NCI-H1436 (cell line): Measurements from ENCODE around the gene P2RY12.

Source experiments
- DNase-seq: peaks from one replicate; lab custom pipeline; 2025; lab: John Stamatoyannopoulos, UW

The P2RY12 gene

DNA sequence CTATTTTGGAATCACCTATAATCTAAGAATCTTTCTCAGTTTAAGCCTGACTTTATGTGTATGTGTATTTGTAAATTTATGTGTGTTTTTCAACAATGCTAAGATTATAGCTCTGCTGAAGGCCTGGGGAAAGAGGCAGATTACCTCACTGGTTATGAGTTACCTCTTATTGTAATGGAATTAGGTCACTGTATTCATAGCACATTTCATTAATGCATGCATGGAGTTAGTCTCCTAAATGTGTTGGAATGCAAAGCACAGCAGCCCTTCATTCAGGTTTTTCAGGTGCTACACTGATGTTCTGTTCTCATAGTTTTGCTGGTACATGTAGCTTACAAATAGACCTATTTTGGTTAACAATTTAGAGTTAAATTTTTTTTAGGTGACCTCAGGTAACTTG lies 77.4 kb downstream of the P2RY12 start:
- DNase-seq: no peak

DNA sequence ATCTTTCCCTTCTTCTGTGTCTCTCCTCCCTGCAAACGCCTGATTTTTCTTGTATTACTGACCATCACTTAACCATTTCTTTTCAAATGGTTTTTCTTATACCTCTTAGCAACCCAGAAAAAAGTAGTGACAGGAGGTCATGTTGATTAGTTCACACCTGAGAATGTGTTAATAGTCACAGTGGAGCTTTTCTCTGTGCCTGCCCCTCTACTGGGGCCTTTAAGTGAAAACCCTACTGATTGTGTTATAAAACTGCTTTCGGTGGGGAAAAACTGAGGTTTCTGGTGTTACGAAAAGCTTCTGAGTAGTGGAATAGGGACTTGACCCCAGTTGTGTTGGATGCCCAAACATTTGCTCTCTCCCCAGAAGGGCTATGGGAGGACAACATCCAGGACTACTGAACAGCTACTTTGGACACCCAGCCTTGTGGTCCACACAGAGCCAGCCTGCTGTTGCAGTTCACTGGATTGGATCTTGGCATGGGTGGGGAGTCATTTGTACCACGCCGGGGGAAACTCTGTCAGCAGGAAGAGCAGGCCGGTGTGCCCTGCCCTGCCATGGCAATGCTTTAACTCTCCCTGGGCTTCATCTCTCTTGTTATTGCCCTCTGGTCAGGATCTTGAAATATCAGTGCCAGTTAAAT lies 78.3 kb downstream of the P2RY12 start:
- DNase-seq: no peak

DNA sequence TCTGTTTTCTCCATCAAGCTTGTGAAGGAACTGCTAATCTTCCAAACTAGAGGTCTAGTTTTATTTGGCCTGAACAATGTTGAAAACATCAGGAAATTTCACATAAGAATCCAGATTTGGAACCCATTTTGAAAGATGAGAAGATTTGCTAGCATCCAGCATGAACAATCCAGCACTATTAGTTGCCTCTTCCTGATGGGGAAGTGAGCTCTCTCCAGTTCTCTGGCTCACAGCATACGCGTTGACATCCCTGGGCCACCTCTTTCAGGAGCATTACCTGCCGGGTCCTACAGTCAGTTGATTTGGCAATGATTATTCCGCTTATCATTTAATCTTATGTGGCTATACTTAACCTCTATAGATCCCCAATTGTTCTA lies 78.8 kb downstream of the P2RY12 start:
- no peak for DNase-seq

GRCh38 chr3:151305060-151305774 lies 79.3 kb downstream of the P2RY12 start:
- no peak for DNase-seq

- no peak for DNase-seq
Observed at GRCh38 chr3:151303751-151304150, 80.8 kb downstream of the P2RY12 start.

DNA sequence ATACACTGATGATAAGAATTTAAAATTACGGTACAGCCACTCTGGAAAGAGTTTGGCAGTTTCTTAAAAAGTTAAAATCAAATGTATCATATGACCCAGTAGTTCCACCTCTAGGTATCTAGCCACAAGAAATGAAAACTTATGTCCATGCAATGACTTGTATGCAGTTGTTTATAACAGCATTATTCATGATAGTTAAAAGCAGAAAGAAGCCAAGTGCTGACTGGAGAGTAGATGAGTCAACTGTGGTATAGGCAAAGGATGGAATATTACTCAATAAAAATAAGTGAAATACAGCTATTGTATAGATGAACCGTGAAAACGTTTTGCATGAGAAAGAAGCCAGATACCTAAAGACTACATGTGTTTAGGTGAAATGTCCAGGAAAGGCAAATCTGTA lies 82.8 kb downstream of the P2RY12 start:
- no peak for DNase-seq

DNA sequence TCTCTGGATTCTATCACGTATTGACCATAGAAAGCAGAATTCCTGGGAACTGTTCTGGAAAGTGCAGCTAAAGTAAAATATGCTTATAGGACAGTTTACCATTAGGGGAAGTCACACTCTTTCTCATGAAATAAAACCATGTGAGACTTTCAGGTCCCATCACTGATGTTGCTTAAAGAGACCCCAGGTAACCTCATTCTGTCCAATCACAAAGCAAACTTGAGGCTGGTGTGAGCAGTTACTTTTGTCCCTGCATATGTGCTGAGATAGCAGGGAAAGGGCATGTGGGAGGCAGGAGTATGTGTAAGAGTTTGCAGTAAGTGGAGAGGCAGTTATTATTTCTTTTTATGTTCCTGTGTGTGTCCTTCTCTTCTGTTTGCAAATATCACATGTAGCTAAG lies 84.0 kb downstream of the P2RY12 start:
- no peak for DNase-seq

DNA sequence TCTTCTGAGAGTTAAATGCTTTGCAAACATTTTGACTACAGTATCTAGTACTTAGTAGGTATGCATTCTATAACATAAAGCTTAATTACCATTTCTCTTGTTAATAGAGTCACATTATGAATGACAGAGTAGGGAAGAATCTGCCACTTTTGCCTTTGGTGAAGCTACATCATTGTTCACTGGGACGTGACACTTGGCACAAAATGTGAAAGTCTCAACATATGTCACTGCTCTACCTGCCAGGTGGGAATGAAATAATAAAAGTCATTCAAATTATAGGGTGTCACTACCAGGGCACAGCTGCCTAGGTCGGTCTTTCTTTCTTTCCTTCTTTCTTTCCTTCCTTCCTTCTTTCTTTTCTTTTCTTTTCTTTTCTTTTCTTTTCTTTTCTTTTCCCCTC lies 85.5 kb downstream of the P2RY12 start:
- no peak for DNase-seq

- no peak for DNase-seq
Observed at GRCh38 chr3:151297429-151297828, 87.1 kb downstream of the P2RY12 start.

DNA sequence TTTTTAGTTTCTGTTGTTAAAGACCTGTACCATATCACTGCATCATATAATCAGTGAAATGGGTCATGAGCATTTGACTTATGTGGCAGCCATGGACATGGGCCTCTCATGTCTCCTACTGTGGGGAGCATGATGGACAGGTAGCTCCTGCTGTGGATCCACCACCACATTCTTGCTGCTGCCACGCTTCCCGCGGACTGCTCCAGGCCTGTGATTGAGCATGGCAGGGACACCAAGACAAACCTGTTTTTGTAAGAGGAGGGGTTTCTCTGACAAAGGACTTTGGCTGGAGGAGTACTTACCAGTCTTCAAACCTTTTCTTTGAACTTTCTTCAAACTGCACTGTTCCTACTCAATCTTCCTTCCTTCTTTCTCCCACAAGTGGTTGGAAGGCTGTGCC lies 88.3 kb downstream of the P2RY12 start:
- no peak for DNase-seq

- no peak for DNase-seq
Observed at GRCh38 chr3:151293127-151293526, 91.4 kb downstream of the P2RY12 start.

DNA sequence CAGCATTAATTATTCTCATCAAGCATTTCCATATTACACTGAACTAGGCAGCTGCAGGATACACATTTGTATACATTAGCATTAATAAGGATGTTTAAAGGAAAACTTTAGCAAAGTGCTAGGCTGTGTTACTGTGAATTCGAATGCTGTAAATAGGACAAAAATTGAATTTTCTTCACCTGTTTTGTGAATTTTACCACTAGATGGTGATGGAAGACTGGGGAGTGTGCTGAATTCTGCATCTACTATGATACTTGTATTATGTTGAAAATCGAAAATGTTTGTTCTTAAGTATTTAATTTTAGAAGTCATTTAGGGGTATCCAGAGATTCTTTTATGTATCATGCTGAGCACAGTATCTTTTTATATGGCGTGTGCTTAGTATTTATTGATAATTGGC lies 93.9 kb downstream of the P2RY12 start:
- no peak for DNase-seq

DNA sequence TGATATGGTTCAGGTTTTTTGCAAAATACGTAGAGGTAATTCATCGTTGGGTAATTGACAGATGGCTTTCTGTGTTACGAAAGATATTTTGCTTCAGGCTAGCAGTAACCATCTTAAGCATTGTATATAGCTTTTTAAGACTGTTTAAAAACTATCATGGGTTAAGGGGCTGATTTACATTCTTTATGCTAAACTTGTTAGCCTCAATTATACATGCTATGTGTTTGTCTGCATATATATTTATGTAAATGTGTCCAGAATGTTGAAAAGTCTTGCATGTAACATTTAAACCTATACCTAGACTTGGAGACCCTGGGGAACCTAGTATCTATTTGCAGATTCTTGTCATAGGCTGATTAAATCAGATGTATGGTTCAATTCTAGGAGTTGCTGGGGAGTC lies 95.1 kb downstream of the P2RY12 start:
- DNase-seq: no peak
